ENCODE measurements around the gene PTPRM.

Gene PTPRM

DNA sequence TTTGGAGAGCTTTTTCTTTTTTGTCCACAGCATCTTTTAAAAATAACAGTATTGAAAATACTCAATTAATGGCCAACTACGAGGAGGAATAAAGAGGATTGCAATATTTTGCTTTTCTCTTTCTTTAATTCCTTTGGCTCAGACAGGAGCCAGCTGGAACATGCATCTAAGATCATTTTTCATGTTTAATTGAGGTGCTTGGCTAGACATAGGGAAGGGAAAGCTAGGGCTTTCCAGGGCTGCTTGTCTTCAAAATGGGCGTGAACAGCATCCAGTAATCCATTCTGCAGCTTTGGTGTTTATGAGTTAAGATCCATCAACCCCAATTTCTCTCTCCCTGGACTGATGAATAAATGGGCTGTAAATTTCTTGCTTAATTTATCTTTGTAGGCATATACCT lies 323.0 kb downstream of the PTPRM start:
- DNase-seq: no peak

DNA sequence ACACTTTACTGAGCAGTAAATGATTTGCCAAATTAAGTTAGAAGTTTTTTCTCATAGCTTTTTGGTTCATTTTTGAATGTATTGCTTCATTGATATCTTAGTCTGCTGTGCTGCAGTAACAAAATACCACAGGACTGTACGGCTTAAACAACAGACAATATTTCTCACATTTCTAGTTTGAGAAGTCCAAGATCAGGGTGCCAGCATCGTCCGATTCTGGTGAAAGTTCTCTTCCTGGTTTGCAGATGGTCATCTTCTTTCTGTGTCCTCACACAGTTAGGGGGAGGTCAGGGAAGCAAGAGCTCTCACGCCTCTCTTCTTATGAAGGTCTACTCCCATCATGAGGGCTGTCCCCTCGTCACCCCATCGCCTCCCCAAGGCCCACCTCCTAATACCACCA lies 325.4 kb downstream of the PTPRM start:
- DNase-seq: no peak

DNA sequence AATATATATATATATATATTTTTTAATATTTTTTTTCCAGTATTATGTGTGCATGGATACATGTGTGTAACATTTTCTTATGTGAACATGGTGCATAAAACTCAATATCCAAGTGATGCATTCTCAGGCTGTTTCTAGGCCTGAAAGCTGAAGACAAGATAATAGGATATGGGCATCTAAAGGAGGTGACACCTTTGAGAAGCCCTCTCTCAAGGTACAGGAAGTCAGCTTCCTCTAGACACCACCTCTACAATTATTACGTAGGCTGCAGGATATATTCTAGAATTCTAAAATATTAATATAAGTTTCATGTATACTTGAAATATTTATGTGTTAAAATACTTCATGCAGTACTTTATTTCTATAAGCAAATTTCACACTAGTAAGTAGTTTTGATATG lies 327.5 kb downstream of the PTPRM start:
- DNase-seq: no peak

DNA sequence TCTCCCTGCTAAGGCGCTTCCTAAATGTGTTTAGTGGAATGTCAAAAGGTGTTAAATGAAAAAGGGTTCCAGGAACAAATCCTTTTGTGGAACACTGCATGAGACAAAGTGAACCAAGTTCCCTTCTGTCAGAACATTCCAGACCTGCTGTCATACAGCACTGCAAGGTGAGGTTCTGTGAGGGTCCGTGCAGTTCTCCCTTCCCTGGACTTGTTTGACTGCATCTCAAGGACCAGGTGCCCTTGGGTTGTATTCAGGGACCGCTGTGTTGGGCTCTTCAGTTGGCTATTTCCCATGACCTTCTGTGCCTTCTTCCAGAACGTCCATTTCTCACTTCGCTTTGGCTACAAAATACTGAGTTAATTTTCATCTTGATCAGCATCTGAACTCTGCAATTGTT lies 328.2 kb downstream of the PTPRM start:
- DNase-seq: no peak

DNA sequence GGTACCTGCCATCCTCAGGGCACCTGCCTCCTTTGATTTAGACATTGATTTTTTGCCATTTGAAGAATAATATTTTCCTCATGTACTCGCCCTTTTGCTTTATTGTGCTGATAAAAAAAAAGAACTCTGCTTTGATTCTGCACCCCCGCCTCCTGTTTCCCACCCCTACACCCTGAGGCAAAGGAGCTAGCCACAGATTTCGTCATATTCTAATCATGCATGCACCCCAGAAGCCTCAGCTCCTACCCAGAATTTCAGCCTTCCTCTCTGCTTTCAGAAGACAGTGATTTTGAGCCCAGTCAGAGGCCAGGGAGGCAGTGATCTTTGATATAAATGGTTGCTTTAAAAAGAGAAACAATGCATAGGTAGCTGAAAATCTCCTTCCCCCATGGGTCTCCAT lies 329.0 kb downstream of the PTPRM start:
- no peak for DNase-seq

DNA sequence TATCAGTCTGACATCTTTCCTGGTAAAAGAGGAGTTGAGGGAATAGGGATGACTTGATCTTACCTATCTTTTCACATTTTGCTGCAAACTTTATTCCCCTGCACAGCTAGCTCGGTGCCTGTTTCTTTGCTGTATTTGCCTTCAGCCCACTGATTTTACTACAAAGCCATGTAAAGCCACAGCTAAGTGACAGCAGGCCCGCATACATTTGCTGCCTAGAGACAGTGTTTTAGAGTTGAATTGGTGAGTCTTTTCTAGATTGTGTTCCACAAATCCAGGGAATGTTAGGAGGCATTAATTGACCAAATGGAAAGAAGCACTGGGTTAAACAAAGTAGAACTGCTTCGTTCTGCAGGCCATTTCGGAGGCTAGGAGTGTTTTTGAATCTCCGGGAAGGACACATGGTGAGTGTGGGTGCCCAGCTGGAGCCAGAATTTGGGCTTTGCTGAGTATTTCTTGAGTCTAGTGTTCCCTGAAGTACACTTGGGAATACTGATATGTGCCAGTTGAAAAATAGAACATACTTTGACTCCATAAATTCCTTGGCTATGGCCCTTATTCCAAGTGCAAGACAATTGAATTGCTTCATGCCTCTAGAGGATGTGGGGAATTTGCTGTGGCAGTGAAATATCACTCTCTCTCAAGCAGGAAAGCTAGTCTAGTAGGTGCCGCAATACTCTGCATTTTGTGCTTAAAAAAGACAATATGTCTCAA lies 329.8 kb downstream of the PTPRM start:
- DNase-seq: no peak

DNA sequence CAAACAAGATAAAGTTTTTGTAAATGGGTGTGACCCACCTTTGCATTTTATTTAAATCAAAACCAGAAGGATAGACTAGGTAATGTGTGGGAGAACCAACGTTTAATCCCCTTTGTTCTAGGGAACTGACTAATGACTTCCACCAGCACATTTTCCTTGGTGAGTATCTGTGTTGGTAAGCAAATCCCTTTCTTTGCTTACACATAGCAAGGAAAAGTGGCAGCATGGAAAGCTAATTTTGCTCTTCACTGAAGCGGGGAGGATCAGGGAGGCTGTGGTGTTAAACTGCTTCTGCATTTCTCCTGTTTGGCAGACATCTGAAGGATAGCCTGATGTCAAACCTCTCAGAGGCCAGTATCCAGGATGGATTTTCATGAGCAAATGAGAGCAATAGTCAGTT lies 331.1 kb downstream of the PTPRM start:
- DNase-seq: no peak

DNA sequence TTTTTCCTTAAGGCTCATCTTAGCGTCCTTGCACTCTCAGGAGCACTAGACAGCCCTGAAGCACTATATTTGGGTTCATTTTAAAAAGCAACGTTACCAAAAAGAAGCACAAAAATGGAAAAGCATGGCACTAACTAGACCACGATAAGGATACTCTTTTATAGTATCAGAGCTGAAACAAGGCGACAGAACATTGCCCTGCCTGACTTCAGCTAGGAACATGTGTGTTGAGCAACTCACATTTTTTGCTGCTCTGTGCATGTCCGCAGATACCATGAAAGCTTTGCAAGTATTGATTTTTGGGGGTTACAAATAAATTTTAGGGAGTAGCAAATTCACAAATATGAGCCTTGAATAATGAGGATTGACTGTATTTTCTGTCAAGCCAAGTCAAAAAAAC lies 332.0 kb downstream of the PTPRM start:
- DNase-seq: no peak

DNA sequence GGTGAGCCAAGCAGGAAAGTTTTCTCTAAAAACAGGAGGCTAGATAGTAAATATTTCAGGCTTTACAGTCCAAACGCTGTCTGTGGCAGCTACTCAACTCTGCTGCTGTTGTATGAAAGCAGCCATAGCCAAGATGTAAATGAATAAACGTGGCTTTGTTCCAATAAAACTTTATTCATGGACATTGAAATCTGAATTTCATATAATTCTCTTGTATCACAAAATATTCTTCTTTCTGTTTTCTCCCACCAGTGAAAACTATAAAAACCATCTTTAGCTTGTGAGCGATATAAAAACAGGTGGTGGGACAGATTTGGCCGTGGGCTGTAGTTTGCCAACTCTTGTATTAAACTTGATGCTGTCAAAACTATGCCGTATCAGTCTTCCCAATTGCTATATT lies 333.0 kb downstream of the PTPRM start:
- DNase-seq: no peak

DNA sequence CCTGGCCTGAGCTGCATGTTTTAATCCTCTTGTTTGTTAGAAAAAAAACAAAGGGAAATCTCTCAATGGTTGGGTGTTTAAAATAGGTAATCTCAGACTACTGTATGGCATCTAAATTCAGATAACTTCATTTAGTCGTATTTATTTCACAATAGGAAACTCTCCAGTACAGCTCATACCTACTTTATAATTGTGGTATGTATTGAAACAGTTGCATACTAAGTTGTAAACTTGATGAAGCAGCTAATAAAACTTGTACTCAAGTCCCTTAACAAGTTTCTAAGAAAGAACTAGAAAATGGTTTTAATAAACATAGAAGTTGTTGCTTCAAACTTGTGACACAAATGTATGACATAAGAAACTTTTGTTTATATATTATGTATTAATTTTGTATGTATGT lies 334.5 kb downstream of the PTPRM start:
- no peak for DNase-seq

DNA sequence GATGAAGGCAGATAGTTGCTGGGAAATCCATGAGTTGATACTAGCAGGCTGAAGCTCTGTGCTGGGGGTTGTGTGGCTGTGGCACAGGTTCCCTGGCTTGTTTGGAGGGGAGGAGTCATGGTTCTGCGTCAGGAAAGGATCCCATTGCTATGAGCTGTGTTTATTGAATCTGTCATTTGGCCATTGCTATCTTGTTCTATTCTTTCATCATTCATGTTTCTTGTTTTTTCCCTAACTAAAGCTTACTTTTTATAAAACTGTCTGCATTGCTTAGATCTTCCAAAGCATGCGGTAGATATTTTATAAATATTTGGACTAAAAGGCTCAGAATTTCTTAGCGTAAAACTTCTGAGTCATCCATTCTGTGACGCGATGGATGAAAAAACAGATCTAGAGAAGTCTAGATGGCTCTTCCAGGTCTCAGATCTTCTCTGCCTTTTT lies 335.3 kb downstream of the PTPRM start:
- no peak for DNase-seq

DNA sequence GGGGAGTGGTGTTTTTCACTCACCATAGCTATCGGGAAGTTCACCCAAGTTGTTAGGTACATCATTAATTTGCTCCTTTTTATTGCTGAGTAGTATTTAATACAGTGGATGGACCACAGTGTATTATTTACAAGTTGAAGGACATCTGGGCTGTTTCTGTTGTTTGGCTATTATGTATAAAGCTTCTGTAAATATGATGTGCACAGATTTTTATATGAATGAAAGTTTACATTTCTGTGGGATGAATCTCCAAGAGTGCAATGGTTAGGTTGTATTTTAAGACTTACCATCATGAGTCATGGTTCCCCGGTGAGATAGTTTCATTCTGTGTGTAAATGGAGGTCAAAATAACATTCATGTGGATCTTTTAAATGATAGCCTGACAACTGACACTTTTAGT lies 337.4 kb downstream of the PTPRM start:
- no peak for DNase-seq

DNA sequence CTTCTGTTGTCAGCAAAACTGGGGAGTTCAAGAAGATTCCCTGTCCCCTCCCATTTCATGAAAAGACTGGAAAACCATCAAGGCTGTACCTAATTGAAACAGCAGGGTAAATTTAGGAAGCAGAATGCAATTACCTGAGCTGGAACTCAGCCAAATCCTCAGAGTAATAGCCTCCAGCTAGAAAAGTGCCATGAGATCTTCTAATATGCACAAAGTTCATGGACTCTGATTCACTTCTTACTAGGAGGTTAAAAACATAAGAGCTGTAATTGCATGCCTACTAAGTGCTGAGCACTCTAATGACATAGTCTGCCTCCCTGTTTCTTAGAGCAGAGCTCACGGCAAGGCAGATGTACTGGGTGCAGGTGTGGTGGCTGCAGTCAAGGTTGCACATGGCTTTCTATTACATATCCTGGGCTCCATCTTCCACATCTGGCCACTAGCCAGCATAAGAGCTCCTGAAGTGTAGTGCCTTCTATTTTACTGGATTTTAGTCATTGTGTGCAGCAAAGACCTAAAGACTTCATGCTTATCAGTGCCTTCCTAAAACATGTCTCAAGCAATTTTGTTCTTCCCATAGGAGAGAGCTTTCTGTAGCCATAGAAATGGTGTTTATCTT lies 341.7 kb downstream of the PTPRM start:
- no peak for DNase-seq

DNA sequence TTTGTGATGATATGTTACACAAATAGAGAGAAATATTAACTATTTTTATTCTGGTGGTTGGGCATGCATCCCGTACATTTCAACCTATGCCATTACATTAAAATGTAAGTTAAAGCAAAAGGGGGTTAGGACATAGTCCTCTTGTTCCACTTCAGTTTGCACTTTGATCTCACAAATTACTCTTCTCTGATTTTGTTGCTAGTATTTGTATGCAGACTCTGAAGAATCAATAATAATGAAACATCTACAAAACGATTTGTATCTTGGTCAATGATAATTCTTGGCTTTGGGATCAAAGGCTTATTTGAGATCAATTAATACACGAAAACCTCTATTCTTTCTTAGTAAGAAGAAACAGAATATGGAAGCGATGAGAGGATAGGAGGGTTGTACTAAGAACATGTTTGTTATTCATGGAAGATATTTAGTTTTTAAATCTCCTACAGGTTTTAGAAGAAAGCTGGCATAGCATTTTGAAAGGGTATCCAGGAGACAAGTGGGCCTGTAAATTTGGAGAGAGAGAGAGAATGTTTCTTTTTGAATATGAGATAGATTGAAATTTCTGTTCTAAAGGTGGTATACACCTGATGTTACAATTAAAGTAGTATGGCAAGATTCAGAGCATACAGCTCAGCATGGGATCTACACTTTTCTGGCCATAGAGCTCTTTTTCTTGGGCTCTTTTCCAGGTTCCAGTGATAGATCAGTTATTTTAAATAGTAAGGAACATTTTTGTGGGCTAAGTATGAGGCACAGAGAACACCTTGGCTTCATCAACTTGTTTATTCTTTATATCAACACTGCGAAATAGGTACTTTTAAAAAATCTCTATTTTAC lies 347.9 kb downstream of the PTPRM start:
- DNase-seq: no peak

DNA sequence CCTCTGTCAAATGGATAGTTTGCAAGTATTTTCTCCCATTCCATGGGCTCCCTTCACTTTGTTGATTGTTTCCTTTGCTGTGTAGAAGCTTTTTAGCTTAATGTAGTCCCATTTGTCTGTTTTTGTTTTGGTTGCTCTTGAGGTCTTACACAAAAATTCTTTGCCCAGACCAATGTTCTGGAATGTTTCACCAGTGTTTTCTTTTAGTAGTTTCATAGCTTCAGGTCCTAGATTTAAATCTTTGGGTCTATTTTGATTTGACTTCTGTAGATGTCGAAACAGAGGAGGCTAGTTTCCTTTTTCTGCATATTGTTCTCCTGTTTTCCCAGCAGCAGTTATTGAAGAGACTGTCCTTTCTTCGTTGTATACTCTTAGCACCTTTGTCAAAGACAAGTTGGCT lies 351.6 kb downstream of the PTPRM start:
- no peak for DNase-seq

DNA sequence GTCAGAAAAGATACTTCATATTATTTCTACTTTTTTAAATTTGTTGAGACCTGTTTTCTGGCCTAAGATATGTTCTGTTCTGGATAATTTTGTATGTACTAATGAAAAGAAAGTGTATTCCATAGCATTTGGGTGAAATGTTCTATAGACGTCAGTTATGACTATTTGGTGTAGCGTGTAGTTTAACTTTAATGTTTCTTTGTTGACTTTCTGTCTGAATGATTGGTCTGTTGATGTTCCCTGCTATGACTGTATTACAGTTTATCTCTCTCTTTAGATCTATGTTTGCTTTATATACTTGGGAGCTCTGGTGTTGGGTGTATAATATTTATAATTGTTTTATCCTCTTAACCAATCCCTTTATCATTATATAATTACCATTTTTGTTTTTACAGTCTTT lies 352.4 kb downstream of the PTPRM start:
- no peak for DNase-seq

DNA sequence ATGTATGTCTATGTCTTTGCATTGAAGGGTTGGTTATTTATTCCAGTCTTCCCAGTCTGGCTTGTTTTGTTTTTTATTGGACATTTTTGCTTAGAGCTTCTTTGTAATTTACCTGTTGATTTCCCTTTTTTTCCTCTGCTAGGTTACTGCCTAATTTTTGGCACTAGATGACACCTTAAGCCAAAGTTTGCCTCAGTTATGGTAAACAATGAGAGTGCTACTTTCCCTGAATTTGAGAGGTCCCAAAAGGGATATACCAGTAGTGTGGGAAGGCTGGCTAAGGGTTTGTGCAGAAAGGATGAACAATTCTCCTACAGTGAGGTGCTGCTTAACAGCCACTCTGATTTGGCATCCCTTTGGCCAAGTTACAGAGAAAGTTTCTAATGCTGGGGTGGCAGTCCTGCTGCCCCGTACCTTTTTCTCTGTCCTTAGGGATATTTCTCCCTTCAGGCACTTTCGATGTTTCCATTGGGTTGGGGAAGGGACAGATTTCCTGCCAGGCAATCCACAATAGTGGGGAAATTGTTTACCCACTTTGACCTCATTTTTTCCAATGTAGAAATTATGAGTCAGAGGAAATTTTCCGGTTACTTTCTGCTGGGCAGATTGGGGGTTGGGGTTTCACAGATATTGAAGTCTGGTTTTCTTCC lies 354.9 kb downstream of the PTPRM start:
- no peak for DNase-seq

DNA sequence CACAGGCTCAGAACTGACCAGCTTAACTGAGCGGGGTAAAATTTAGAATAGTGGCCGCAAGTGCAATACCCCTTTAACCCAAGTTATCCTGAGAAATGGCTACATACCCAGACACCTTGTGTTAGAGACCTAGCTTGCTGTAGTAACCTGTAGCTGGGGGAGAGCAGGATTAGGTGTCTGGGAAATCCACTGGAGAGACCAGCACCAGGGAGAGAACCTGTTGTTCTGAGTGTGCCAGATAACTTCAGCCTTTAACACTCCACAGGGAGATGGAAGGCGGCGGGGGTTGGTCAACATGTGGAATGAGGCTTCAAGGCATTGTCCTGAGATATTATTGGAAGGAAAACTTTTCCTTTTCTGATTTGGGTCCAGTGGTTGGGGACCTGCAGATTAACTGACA lies 356.0 kb downstream of the PTPRM start:
- DNase-seq: no peak

DNA sequence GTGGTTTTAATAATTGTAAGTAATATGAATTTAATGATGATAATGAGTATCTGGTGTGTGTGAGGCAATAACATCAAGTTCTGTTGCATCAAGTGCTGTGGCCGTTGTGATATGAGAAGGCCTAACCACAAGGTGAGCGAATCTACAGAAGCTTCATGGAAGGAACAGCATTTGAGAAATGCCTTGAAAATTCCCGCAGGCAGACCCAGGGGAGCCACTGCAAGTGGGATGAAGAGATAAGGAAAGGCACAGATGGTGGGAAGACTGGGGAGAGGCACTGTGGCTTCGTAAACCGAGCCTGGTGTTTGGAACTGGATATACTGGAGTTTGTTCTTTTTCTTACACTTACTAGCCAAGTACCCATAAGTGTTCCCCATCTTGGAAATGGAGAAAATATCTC lies 357.5 kb downstream of the PTPRM start:
- DNase-seq: no peak

DNA sequence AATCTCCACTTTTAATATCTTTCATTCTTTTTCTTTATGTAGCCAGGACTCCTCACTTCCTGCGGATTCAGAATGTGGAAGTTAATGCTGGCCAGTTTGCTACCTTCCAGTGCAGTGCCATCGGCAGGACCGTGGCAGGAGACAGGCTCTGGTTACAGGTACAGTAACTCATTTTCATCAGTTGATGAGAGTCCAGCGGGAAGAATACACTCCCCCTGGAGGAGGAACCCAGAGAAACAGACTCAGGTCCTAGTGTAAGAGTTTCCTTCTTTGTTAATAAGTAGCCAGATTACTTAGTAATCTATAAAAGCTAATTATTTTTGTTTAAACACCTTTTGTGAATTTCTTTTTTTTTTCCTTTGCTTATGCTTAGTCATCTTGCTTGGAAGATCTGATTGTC lies 359.4 kb downstream of the PTPRM start:
- peak in 1 of 51 donors; percentile 11 for DNase-seq

DNA sequence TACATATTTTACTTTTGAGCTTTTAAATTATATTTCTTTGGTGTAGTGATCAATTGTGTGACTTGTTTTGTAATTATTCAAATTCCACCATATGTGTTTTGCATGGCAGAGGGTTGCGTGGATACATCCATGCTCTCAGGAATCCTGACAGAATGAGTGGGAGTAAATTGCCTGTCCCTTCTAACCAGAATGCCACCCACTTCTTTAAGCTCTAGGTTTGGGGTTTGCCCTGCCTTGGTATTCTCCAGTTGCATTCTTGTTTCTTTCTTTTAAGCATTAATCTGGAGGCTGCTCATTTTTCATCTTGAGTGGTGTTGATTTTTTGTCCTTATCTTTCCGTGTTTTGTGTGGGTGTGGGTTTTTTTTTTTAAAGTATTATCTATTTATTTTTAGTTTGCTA lies 360.0 kb downstream of the PTPRM start:
- peak in 1 of 51 donors; percentile 15 for DNase-seq

DNA sequence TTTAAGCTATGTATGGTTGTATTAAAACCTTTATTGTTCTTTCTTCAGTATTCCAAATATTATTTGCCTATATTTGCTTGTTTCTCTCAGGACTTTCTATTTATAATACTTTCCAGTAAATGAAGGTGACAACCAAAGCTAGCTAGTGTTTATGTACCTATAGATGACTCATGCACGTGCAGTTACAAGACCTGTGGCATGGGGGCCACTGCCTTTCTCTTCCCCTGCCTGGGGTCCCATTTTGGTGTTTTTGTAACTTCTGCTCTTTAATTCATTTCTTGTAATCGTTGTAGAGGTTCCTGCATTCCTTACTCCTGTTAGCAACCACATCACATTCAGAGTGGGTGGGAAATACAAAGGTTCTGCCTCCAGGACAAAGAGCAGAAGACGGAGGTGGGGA lies 364.6 kb downstream of the PTPRM start:
- peak in 1 of 51 donors; percentile 8 for DNase-seq

Data from hypothalamus (tissue), 51 donors.